ENCODE data around the gene RSPRY1. TPM values are rescaled to one million over a fixed set of nuclear protein-coding genes. Genes with fewer than 3 reads are reported as not detected.

Gene RSPRY1
- total and polyA plus RNA-seq, 2 of the 8 experiments (the other 6 are each of a cell fraction or from before 2014, with no cell fraction given), result 11.5 to 32.5 TPM

- no peak overlapping the region for H3K14ac ChIP-seq (ENCODE audit: insufficient read length)
- H4K91ac ChIP-seq (replicated peaks; ENCODE audit: insufficient read length, low read length), result peak overlapping the region; percentile 54
- H3K56ac ChIP-seq (replicated peaks; ENCODE audit: insufficient read length, low read depth, low read length), result no peak overlapping the region
- H4K8ac ChIP-seq (ENCODE audit: extremely low read depth, insufficient read depth, low read length), result no peak overlapping the region; the same call in 1 of the 2 replicates
- H3K18ac ChIP-seq (ENCODE audit: extremely low read depth, low read length), result no peak overlapping the region; the same call in 1 of the 2 replicates
- no peak overlapping the region for H2BK120ac ChIP-seq (replicated peaks; ENCODE audit: low read depth, low read length)
- no peak overlapping the region for H3K4me3 ChIP-seq (ENCODE audit: extremely low read depth in 1 of 4, insufficient read depth in 2 of 4, low read depth in 3 of 4, low read length in 4 of 4)
- H3K4me1 ChIP-seq (replicated peaks in 1 of 4; ENCODE audit: control insufficient read depth in 3 of 4, insufficient read depth in 4 of 4, low read length in 3 of 4), result peaks cover 4 to 17% (median 7%) of the 10 kb centered on the region in 4 experiments
- no peak overlapping the region for H3K23ac ChIP-seq (ENCODE audit: insufficient read length)
- no peak for DNase-seq (ENCODE audit: low read depth in 1 of 2, low spot score in 2 of 2)
- CTCF ChIA-PET (ENCODE audit: partially characterized antibody), result interaction anchor here (0.6 to 1.1 kb wide), 3 partner anchors 18 to 154 kb away, joined by 3 read pairs; no protein-coding TSS in a partner anchor
- H4K5ac ChIP-seq (ENCODE audit: insufficient read length, low read depth, low read length), result no peak overlapping the region
- no peaks in the 10 kb centered on the region for H3K36me3 ChIP-seq (ENCODE audit: control insufficient read depth in 2 of 4, insufficient read depth in 4 of 4, low read length in 3 of 4)
- H3K27me3 ChIP-seq (replicated peaks in 1 of 4; ENCODE audit: control insufficient read depth in 3 of 4, extremely low read depth in 1 of 4, insufficient read depth in 3 of 4, low read length in 3 of 4), result no peaks in the 10 kb centered on the region
- H3K4ac ChIP-seq (replicated peaks; ENCODE audit: insufficient read length, low read depth, low read length), result no peak overlapping the region
- no peak overlapping the region for H2AFZ ChIP-seq (ENCODE audit: low read length)
- no peak overlapping the region for H3K27ac ChIP-seq (ENCODE audit: low read depth, low read length)
- 0 out of 2 replicates have a peak overlapping the region, but pooled peaks have one; percentile 7 for H2BK5ac ChIP-seq (ENCODE audit: low read depth, low read length)
- no peaks in the 10 kb centered on the region for H3K9me3 ChIP-seq (ENCODE audit: insufficient read depth in 2 of 2, low read depth in 1 of 2, low read length in 1 of 2)
- H4K20me1 ChIP-seq (replicated peaks in 1 of 2; ENCODE audit: control insufficient read depth in 1 of 2, insufficient read depth in 2 of 2, low read length in 2 of 2), result no peaks in the 10 kb centered on the region
- H2BK15ac ChIP-seq (ENCODE audit: low read length), result no peak overlapping the region
- WGBS, 2 experiments (ENCODE audit: extremely low coverage in 1 of 2, insufficient coverage in 1 of 2, insufficient read length in 1 of 2, insufficient replicate concordance in 2 of 2, low coverage in 1 of 2, low lambda C conversion rate in 2 of 2, missing lambda C conversion rate in 1 of 2), result 90% methylated on average over 17 of the region's 17 CpGs; no CpG with 5 or more reads in 1 of the 2 experiments
- H3K23me2 ChIP-seq (ENCODE audit: low read depth, low read length), result 0 out of 2 replicates have a peak, but pooled peaks cover 2% of the 10 kb centered on the region
- H2BK12ac ChIP-seq (ENCODE audit: low read depth, low read length), result no peak overlapping the region
- no peak overlapping the region for H2BK20ac ChIP-seq (ENCODE audit: low read length)
- POLR2A ChIA-PET (ENCODE audit: partially characterized antibody), result no interaction called here
- H3K79me2 ChIP-seq (ENCODE audit: control insufficient read depth in 1 of 2, insufficient read depth in 2 of 2, low read length in 2 of 2), result no peaks in the 10 kb centered on the region
- FAIRE-seq, result no peak
- H2AK5ac ChIP-seq (ENCODE audit: low read depth, low read length), result no peak overlapping the region
- no peak overlapping the region for H3K4me2 ChIP-seq (ENCODE audit: insufficient read depth in 1 of 2, low read depth in 2 of 2, low read length in 2 of 2)
- no peak overlapping the region for H3K9ac ChIP-seq (replicated peaks in 1 of 4; ENCODE audit: extremely low read depth in 1 of 4, low read depth in 3 of 4, low read length in 3 of 4)
- H3K79me1 ChIP-seq (ENCODE audit: low read depth, low read length), result no peaks in the 10 kb centered on the region
- TF ChIP-seq, protein P1, sequence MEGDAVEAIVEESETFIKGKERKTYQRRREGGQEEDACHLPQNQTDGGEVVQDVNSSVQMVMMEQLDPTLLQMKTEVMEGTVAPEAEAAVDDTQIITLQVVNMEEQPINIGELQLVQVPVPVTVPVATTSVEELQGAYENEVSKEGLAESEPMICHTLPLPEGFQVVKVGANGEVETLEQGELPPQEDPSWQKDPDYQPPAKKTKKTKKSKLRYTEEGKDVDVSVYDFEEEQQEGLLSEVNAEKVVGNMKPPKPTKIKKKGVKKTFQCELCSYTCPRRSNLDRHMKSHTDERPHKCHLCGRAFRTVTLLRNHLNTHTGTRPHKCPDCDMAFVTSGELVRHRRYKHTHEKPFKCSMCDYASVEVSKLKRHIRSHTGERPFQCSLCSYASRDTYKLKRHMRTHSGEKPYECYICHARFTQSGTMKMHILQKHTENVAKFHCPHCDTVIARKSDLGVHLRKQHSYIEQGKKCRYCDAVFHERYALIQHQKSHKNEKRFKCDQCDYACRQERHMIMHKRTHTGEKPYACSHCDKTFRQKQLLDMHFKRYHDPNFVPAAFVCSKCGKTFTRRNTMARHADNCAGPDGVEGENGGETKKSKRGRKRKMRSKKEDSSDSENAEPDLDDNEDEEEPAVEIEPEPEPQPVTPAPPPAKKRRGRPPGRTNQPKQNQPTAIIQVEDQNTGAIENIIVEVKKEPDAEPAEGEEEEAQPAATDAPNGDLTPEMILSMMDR (IDR thresholded peaks at IDR 0.05; ENCODE audit: control extremely low read depth in 1 of 3, insufficient read depth in 1 of 3, low read depth in 1 of 3, low read length in 3 of 3), result no peak
- TF ChIP-seq PHF8 (conservative IDR thresholded peaks at IDR 0.05; ENCODE audit: low read depth, low read length), result no peak
- TF ChIP-seq CTBP2 (IDR thresholded peaks at IDR 0.05; ENCODE audit: borderline replicate concordance, insufficient read depth, insufficient read length, low read length), result no peak
- TF ChIP-seq MAX (IDR thresholded peaks at IDR 0.05), result no peak
- no peak for TF ChIP-seq POU5F1 (IDR thresholded peaks at IDR 0.05; ENCODE audit: low read depth, low read length)
- TF ChIP-seq CBX8 (IDR thresholded peaks at IDR 0.05; ENCODE audit: borderline replicate concordance, low read depth, low read length), result no peak
- TF ChIP-seq SP2 (IDR thresholded peaks at IDR 0.05; ENCODE audit: low read length), result no peak
- TF ChIP-seq SIX5 (IDR thresholded peaks at IDR 0.05; ENCODE audit: low read depth, low read length), result no peak
- no peak for TF ChIP-seq NANOG (IDR thresholded peaks at IDR 0.05; ENCODE audit: insufficient read depth, low read depth, low read length, poor library complexity, severe bottlenecking)
Measured at GRCh38 chr16:57262841-57263540, 76.9 kb downstream of the RSPRY1 start.

All from H1 (cell line).